NCI-H2107 treated with DMSO at 0.1 percent for 48 hours (cell line): ENCODE data around the gene GBX2.
"Not testable (repeated sequence)": the region's sequence is repeated elsewhere in the genome, so short reads cannot be mapped to it uniquely, and the experiment has no call there.

Experiments used
- DNase-seq: peaks from one replicate; lab custom pipeline; 2025; ENCODE audit not compliant: unreplicated experiment; lab: John Stamatoyannopoulos, UW

The GBX2 gene

DNA sequence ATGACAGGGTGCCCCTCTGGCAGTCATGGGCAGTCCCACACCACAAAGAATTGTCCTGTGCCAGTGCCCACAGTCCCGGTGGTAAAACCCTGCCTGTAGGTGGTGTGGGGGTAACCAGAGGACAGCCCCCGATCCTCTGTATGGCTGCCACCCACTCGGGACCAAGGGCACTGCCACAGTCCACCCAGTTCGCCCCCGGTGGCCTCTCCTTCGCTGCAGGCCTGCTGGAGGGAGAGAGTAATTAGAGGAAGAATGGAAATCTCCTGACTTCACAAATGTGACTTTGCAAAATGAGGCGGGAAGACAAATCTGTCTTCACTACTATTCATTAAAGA lies 11.4 kb downstream of the GBX2 start:
- no peak for DNase-seq

DNA sequence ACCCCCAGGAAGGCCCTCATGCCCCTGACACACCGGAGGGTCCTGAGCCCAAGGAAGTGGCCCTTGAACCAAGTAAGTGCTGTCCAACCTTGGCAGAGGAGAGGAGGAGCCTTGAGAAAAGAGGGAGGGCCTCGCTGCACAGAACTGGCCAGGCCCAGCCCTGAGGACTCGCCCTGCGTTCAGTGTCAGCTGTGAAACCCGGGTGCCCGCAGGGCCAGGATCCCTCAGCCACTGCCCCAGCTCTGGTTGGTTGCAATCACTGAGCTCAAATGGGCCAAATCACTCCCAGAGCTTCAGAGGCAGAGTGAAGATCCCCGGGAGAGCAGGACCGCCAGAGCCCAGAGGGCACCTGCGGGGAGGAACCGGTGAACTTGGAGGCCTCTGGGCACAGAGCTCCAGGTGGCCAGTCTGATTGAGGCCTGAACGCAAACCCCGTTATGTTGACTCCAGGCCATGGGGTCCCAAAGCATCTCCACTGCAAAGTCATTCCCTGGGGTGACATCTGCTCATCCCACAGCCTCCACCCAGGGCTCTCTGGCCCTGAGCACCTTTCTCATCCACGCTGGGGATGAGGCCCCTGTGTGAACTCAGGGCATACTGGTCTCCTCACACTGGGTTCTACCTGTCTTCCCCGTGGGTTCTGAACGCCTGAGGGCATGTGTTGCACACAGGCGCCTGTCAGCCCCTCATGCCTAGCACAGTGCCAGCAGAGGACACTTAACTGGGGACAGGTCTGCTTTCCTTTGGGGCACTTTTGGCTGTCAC lies 11.9 kb downstream of the GBX2 start:
- no peak for DNase-seq

DNA sequence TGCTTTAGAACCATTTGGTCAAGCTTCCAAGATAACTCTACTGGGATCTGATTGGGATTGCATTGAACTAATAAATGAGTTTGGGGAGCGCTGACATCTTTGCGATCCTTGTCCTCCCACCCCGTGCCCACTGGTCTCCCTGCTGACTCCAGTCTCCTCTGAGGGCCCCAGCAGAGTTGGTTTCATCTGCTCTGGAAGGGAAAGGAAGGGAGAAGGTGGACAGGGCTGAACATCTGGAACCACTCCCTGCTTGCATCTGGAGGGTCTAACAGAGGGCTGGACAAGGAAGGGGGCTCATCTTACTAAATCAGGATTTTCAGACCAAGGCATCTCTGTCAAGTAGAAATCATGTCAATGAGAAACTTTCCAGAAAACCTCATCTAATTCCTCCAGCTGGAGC lies 12.8 kb downstream of the GBX2 start:
- DNase-seq, result no peak

DNA sequence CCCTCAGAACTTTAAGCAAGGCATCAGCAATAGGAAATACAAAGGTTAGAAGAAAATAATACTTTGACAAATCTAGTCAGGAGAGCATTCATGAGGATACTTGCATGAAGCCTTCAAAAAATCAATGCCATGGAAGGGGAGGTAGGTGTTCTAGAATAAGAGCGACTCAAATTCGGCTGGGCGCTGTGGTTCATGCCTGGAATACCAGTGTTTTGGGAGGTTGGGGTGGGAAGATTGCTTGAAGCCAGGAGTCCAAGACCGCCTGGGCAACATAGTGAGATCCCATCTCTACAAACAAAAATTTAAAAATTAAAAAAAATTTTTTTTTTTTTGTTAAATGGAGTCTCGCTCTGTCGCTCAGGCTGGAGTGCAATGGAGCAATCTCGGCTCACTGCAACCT lies 21.8 kb downstream of the GBX2 start:
- no peak for DNase-seq

DNA sequence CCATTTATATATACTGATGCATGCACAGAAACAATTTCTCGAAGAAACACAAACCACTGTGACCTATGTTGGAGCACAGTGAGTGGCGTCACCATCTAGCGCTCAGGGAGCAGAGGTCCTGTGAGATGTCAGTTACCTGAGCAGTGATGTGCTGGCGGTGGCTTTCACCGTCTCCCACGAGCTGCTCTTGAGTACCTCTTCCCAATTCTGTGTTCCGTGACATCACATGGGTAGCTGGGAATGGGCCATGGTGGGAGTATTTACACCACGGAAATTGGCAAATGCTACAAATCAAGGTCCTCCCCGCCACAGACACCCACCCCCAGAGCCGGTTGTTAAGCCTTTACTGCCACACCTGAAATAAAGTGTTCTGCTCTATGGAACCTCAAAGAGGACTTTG lies 24.4 kb downstream of the GBX2 start:
- DNase-seq, result no peak

DNA sequence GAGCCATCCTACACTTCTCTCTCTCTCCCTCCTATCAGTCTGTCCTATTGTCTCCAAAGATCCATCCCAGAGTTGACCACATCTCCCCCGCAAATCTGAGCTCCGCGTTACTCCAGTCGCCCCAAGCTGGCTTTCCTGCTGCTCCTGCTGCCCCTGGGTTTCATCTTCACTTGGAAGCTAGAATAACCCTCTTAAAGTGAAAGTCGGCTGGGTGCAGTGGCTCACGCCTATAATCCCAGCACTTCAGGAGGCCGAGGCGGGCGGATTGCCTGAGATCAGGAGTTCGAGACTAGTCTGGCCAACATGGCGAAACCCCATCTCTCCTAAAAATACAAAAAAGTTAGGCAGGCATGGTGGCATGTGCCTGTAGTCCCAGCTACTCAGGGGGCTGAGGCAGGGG lies 26.6 kb downstream of the GBX2 start:
- DNase-seq, result not testable (repeated sequence)

DNA sequence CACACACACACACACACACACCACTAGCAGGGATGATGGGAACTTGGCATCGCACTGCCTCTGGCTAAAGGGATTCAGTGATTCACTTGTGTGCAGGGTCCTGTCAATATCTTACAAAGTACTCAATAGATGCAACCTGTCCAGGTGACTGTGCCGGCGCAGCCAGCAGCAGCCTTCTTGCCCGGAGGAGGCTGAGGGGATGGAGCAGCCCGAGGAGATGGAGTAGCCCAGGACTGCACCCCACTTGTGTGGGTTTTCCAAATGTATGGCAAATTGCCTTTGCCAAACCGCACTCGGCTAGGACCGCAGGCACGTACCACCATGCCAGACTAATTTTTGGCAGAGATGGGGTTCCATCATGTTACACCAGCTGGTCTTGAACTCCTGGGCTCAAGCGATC lies 31.1 kb downstream of the GBX2 start:
- DNase-seq, result no peak

DNA sequence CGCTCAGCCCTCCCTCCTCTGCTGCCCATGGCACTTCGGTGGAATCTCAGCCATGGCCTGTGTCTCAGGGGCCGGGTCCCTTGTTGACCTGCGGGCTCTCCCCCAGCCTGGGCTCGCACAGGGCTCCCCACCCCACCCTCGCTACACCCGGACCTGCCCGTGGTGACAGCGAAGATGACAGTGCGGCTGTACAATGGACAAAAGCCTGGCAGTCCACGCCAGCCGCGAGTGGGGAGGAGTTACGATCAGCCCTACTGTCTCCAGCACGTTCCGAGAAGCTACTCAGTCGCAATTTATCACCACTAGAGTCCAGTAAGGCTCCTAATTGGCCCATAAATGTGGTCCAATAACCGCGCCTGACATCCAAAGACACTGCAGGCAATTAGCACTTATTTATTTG lies 31.6 kb downstream of the GBX2 start:
- DNase-seq, result no peak

DNA sequence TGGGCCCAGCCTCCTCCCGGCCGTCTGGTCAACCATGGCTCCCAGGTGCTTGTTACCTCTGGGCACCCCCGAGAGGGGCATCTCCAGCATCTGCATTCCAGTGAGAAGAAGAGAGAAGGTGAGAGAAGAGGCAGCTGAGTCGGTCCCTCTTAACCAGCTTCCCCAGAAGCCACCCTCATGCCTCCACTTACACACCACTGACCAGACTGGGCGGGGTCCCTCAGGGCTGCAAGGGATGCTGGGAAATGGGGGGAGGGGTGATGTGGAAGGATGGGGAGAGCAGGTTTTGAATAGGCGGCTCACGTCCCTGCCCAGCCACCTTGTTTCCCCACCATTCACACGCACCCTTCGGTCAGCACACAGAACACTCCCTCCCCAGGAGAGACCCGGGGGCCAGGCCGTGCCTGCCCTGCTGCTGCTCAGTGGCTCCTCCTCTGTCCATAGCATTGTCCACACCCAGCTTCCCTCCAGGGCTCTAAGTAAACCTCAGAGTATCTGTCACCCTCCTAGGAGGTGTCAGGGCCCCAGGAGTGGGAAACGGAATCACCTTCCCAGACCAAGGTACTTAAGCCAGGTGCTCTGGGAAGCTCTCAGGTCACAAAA lies 34.7 kb downstream of the GBX2 start:
- DNase-seq, result no peak

DNA sequence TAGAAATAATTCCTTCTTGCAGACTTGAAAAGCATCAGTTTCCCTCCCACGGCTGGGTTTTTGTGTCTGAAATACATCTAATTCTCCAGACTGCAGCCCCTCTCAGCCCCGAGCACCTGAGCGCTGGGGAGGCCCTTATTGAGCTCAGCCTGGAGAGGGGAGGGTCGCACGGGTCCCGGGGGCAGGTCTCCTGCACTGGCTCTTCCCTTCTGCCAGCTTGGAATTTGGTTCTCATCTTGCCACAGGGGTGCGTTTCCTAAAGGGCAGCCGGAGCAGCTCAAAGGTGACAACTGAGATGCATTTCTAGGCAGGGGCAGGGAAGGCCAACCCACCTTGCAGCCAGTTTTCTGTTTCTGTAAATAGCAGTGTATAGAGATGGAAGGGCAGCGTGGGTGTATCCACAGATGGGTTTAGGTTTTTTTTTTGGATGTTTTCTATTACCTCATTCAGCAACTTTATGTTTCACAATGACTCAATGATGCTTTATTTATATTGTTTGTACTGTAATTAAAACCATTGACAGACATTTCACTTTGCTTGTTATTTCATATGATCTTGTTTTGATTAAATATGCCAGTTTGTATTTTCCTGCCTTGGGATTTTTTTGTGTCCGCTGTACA lies 37.0 kb downstream of the GBX2 start:
- no peak for DNase-seq

DNA sequence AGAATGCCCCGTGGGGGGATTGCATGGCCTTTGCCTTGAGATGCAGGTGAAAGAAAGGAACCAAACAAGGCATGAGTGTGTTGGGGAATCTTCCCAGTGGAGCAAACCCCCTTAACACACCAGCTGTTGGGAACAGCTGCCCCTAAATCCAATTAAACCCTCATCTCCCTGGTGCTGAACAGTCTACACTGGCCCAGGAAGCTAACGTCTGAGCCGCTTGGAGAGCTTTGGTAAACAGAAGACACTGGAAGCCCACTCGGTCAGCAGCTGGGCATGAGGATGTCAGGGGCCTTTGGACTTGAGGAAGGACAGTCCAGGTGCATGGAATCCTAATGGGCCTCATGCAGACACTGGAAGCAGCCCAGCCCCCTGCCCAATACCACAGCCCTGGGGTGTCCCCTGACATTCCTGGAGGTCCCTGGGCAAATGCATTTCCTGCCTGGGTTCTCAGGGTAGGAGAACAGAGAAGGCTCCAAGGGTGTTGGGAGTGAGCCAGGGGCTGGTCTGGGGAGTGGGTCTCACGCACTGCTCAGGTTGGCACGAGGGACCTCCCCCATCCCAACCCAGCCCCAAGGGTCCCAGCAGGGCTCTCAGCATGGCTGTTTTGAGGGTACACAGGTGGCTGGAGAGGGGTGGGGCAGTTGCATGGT lies 37.7 kb downstream of the GBX2 start:
- no peak for DNase-seq

DNA sequence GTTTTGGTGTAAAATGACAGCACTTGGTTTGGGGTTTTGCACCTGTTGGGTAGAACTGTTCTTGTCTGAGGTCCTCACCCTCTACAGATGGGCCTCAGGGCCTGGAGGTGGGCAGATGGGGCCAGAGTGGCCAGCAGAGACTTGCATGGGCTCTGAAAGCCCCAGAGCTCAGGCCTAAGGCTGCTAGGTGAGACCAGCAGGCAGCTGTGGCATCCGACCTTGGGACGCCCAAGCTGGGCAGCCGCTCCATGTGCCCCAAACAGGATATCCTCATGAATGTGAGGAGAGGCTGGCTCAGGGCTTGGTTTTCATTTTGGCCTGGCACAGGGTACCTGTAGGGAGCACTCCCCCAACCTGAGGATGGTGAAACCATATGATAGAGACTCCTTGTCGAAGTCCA lies 38.3 kb downstream of the GBX2 start:
- DNase-seq, result no peak

DNA sequence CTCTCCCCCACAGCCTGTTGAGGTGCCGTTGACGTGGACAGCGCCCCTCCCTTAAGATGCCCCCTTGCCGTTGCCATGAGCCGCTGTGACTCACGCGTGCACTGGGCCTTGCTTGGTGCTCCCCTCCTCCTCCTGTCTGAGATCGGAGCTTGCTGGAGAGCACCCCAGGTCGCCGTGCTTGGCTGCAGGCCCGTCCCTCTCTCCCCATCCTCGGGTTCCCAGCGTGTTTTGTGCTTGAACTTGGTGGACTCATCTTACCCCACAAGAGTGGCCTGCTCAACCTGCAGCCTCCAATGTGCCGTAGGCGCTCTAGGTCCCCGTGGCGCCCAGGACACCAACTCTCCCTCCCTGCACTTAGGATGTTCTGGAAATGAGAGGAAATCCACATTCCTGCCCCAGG lies 39.9 kb downstream of the GBX2 start:
- no peak for DNase-seq

DNA sequence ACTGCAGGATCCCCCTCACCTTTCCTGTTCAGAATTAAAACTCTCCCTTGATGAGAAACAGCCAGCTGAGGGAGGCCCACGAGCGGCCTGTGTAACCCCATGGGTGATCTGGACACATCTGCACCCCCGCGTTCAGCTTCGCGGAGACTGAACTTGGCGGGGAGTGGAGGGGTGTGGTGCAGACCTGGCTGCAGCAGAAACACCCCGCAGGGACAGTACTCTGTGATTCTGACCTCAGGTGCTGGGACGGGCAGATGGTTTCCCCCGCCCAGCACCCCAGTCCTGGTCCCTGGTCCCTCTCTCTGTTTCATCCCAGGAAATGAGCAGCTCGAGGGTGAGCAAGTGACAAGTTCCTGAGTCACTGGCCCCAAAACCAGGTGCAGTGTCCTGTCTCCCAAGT lies 41.2 kb downstream of the GBX2 start:
- no peak for DNase-seq

DNA sequence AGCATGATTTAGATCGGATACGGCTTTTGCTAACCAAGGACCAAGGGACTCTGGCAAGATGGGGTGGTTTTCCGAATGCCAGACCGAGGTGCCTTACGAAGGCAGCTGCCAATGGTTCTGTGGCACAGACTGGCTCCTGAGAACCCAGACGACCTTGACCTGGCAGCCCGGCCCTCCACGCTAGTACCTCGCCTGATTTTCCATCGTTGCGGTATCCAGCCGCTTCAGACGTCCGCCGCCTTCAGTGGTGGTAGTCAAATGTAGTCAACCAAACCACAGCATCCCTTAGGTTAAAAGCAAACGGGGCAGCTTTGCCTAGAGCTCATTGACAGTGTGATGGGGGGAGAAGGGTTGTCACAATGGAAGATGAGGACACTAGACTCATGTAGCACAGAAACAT lies 42.6 kb downstream of the GBX2 start:
- no peak for DNase-seq

DNA sequence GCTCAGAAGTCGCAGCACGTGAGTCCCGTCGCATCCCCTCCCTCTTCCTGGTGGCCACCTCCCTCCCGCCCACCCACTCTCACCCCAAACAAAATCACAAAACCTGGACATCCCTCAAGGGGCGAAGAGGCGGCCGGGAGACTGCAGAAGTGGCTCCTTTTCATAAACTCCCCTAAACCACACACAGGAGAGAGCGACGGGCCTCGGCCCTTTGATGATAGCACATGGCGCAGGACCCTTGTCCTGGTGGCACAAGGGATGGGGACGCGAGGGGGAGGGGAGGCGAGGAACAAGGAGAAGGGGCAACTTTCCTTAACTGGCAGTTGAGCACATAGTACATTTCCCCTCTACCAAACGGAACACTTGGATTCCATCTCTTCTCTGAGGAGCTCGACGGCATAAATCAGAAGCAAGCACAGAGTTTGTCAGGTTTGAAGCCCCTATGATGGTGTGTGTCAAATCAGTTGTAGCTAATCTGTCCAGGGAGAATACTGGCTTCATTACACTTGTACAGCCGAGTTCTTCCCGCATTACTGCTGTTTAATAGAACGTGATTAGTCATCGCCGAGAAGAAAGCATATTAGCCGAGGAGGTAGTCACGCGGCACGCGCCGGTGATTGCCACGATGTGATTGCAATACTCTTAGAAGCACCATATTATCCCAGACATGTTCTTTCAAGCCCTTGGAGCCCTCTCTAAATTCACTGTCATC lies 43.8 kb downstream of the GBX2 start:
- DNase-seq, result no peak

DNA sequence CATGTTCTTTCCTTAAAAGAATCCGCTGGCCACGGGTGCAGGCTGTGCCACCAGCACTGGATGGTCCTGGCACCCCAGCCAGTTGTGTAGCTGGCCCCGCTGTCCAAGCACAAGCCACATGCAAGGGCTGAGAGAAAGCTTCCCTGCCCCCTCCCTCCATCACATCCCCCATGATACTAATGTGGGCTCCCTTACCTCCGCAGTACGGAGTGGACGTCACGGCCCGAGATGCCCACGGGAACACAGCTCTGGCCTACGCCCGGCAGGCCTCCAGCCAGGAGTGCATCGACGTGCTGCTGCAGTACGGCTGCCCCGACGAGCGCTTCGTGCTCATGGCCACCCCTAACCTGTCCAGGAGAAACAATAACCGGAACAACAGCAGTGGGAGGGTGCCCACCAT lies 44.5 kb downstream of the GBX2 start:
- DNase-seq, result no peak

DNA sequence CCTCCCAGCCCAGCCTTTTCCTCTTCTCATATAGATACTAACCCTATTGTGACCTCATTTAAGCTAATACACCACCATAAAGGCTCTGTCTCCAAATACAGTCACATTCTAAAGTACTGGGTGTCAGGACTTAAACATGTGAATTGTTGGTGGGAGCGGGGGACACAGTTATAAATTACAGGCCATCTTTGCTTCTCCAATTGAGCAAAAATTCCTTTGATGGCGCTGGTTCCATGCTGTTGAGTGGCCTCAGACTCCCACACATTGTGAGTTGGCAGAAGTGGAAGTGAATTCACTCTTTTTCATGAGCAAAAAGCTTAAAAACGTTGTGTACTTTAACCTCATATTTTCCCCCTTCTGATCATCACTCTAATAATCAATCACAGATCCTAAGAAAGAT lies 46.0 kb downstream of the GBX2 start:
- DNase-seq, result no peak

DNA sequence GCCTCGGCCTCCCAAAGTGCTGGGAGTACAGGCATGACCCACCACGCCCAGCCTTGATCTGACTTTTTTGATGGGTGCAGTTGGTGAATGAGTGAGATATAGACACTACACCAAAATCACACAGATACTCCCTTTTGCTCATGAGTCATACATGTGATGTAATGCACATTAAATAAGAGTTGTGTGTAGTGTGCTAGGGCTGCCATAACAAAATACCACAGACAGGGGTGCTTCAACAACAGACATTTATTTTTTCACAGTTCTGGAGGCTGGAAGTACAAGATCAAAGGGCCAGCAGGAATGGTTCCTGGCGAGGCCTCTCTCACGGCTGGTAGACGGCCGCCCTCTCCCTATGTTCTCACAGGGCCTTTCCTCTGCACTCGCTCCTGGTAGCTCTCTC lies 46.6 kb downstream of the GBX2 start:
- no peak for DNase-seq

DNA sequence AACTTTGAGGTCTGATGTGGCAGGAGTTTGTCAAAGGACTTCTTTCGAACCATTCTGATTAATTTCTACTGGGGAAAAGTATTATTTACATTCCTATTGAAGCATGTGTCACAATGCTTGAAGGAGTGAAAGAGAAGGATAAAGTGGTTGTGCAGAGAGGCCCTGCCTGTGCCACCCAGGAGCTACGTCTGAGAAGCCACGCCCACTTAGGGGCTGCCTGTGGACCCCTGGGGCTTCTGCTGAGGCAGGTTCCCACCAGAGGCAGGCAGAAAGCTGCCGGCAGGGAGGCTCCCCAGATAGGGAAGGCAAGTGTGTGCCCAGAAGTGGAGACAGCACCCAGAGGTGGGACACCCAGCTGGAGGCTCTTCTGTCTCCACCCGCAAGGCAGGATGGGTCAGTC lies 47.4 kb downstream of the GBX2 start:
- DNase-seq, result no peak

DNA sequence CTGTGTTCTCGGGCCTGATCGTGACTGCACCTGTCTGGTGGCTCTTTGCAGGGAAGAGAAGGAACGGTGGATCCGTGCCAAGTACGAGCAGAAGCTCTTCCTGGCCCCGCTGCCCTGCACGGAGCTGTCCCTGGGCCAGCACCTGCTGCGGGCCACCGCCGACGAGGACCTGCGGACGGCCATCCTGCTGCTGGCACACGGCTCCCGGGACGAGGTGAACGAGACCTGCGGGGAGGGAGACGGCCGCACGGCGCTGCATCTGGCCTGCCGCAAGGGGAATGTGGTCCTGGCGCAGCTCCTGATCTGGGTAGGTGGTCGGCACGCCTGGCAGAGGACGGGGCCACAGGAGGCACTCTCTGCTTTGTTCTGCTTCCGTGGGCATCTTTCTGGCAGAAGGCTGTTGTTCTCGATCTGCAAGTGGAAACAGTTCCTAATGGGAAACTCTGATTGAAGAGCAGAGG lies 48.0 kb downstream of the GBX2 start:
- DNase-seq, result no peak

DNA sequence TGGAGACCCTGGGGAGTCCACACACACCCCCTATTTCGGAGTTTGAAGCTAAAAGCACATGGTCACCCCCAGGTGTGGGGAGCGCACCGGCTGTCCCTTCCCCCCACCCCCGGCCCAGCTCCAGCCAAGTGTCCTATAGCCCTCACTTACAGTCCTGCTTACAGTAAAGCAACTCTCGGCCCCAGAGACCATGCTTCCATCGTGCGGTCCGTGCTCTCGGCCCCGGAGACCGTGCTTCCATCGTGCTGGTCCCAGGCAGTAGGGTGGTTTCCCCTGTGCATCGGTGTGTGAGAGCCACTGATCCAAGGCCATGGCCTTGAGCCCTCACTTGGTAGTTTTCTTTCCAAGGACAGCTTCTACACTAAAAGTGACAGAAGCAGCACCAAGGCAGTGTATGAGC lies 48.7 kb downstream of the GBX2 start:
- no peak for DNase-seq
